ENCODE measurements around the gene MYDGF. TPM values are rescaled to one million over a fixed set of nuclear protein-coding genes. Genes with fewer than 3 reads are reported as not detected.
A peak's percentile ranks its signal among the peaks of the same experiment; 100 is the strongest.

The MYDGF gene
- total and polyA plus RNA-seq, 2 of the 13 experiments (the other 11 are each of a cell fraction or from before 2014, with no cell fraction given), result 116 to 198 TPM

- no peak for TF ChIP-seq THAP9 (CRISPR knock-in tag; IDR thresholded peaks at IDR 0.05; ENCODE audit: borderline replicate concordance)
- no peak for TF ChIP-seq LBX2 (CRISPR knock-in tag; IDR thresholded peaks at IDR 0.05; ENCODE audit: borderline replicate concordance)
- TF ChIP-seq ZBED4 (CRISPR knock-in tag; IDR thresholded peaks at IDR 0.05; ENCODE audit: borderline replicate concordance), result peak; percentile 56; the same call in 1 of the 2 replicates
- TF ChIP-seq ZNF256 (CRISPR knock-in tag; conservative IDR thresholded peaks at IDR 0.05), result 0 out of 2 replicates have a peak, but pooled peaks have one; percentile 78
- no peak for TF ChIP-seq ZNF136 (CRISPR knock-in tag; IDR thresholded peaks at IDR 0.05; ENCODE audit: low read depth)
- peak; percentile 94 for TF ChIP-seq STAG1 (CRISPR knock-in tag; IDR thresholded peaks at IDR 0.05)
- no peak for TF ChIP-seq ZFP41 (CRISPR knock-in tag; IDR thresholded peaks at IDR 0.05; ENCODE audit: borderline replicate concordance)
- no peak for TF ChIP-seq POGK (CRISPR knock-in tag; conservative IDR thresholded peaks at IDR 0.05)
- no peak for TF ChIP-seq SMAD1 (CRISPR knock-in tag; IDR thresholded peaks at IDR 0.05; ENCODE audit: borderline replicate concordance, low read depth)
- no peak for TF ChIP-seq ZNF546 (CRISPR knock-in tag; conservative IDR thresholded peaks at IDR 0.05)
- no peak for TF ChIP-seq SMAD9 (CRISPR knock-in tag; IDR thresholded peaks at IDR 0.05)
- TF ChIP-seq ZNF7 (CRISPR knock-in tag; IDR thresholded peaks at IDR 0.05), result no peak
- no peak for TF ChIP-seq TERF1 (CRISPR knock-in tag; IDR thresholded peaks at IDR 0.05)
- TF ChIP-seq ZNF317 (CRISPR knock-in tag; IDR thresholded peaks at IDR 0.05), result peak; percentile 40; the same call in 1 of the 2 replicates
- no peak for TF ChIP-seq SNAPC5 (CRISPR knock-in tag; IDR thresholded peaks at IDR 0.05; ENCODE audit: borderline replicate concordance)
- TF ChIP-seq ZNF724P (CRISPR knock-in tag; IDR thresholded peaks at IDR 0.05; ENCODE audit: borderline replicate concordance), result no peak
- no peak for TF ChIP-seq TOPORS (CRISPR knock-in tag; IDR thresholded peaks at IDR 0.05)
Measured at GRCh38 chr19:4636151-4636717, 33.9 kb downstream of the MYDGF start (continued).

All from HepG2 (cell line).